Colonic mucosa (tissue), 4 donors: ENCODE data around the gene C2orf72. TPM values are rescaled to one million over a fixed set of nuclear protein-coding genes. Genes with fewer than 3 reads are reported as not detected.
"Not testable (repeated sequence)": the region's sequence is repeated elsewhere in the genome, so short reads cannot be mapped to it uniquely, and the experiment has no call there.

Source experiments
- DNase-seq: peaks from one replicate; pipeline ENCODE4 v3.0.0-alpha.2; 2020
- H3K27ac ChIP-seq: fragments of 200-600 bp; one replicate; pipeline ENCODE4 v1.8.0; 2021
- H3K27me3 ChIP-seq: fragments of 200-600 bp; one replicate; pipeline ENCODE4 v1.8.0; 2021
- H3K36me3 ChIP-seq: fragments of 200-600 bp; one replicate; pipeline ENCODE4 v1.8.0; 2021
- H3K4me1 ChIP-seq: fragments of 200-600 bp; one replicate; pipeline ENCODE4 v1.8.0; 2021; ENCODE audit warnings: mild to moderate bottlenecking
- H3K4me3 ChIP-seq: fragments of 200-600 bp; one replicate; pipeline ENCODE4 v1.8.0; 2021
- H3K9ac ChIP-seq, 2 donors: one replicate each; pipeline ENCODE4 v1.7.0; 2013; ENCODE audit warnings: control low read depth in 2 of 2, low read depth in 2 of 2, low read length in 2 of 2
- H3K9me3 ChIP-seq: fragments of 200-600 bp; one replicate; pipeline ENCODE4 v1.8.0; 2021
- intact Hi-C: fragments of 100-400 bp; cut with DNase I; formaldehyde crosslinking; loops from one replicate; pipeline ENCODE4 v1.14.1; 2022
- total RNA-seq, 2 donors: library from RNA; stranded (reverse); fragmentation: NEBNext Ultra II Directional in 1 of 2; extraction: Animal tissue kit (Norgen Biotek cat#: 25700) in 1 of 2; gene quantifications; one replicate each; pipeline ENCODE4 v1.2.1, GENCODE V29; 2021
- TF ChIP-seq, protein P1 (sequence below): fragments of 200-600 bp; IDR thresholded peaks from one replicate; pipeline ENCODE4 v1.8.0; 2022; ENCODE audit warnings: antibody characterized with exemption, mild to moderate bottlenecking
- donor health status: healthy.
- donor health status: DM: no; HTN: no; CAD: no.
- donor health status: DM: no; HTN: no; CAD: no.

C2orf72 gene
- total RNA-seq, 2 donors from 2014 or later, result 44.5 to 82.5 TPM

DNA sequence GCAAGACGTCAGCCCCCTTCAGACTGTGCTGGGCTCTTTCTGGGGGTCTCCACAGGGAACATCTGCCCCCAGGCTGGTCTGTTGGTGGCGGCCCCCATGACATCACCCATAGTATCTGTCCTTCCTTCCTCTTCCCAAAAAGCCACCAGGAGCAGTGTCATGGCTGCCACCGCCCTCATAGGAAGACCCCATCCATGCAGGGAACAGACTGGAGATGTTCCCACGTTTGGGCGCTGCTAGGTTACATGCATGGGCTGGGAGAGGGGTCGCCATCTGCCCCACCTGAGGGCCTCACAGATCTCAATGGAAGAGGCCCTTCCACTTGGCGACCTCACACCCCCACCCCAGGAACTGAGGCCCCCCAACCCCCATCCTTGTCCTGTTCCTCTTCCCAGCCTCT, 36.3 kb upstream of the C2orf72 start:
- no peak overlapping the region for H3K9ac ChIP-seq

DNA sequence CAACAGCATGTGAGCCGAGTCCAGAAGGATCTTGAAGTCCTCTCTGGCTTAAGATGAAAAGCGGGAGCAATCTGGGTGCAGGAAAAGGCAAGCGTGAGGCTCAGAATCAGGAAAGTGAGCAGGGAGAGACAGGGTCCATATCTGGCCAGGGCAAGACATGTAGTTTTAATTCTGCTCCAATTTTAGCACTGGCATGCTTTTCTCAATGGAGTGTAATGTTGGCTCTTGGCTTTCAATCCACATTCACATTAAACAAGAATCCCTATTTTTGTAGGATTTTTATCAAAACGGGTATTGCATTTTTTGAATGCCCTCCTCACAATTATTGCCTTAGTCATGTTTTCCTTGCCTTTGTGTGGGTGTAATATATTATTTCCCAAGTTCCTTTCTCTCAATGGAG, 35.4 kb upstream of the C2orf72 start:
- TF ChIP-seq, protein P1, sequence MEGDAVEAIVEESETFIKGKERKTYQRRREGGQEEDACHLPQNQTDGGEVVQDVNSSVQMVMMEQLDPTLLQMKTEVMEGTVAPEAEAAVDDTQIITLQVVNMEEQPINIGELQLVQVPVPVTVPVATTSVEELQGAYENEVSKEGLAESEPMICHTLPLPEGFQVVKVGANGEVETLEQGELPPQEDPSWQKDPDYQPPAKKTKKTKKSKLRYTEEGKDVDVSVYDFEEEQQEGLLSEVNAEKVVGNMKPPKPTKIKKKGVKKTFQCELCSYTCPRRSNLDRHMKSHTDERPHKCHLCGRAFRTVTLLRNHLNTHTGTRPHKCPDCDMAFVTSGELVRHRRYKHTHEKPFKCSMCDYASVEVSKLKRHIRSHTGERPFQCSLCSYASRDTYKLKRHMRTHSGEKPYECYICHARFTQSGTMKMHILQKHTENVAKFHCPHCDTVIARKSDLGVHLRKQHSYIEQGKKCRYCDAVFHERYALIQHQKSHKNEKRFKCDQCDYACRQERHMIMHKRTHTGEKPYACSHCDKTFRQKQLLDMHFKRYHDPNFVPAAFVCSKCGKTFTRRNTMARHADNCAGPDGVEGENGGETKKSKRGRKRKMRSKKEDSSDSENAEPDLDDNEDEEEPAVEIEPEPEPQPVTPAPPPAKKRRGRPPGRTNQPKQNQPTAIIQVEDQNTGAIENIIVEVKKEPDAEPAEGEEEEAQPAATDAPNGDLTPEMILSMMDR, result no peak
- H3K36me3 ChIP-seq, result no peaks in the 10 kb centered on the region
- H3K9ac ChIP-seq, result no peak overlapping the region
- no peaks in the 10 kb centered on the region for H3K4me1 ChIP-seq
- H3K9me3 ChIP-seq, result no peaks in the 10 kb centered on the region
- H3K27me3 ChIP-seq, result no peaks in the 10 kb centered on the region
- H3K27ac ChIP-seq, result no peak overlapping the region
- intact Hi-C loops, result no loop called here
- DNase-seq, result no peak
- no peak overlapping the region for H3K4me3 ChIP-seq

More for the DNA sequence above, 36.3 kb upstream of the C2orf72 start:
- no peaks in the 10 kb centered on the region for H3K4me1 ChIP-seq
- H3K27me3 ChIP-seq, result no peaks in the 10 kb centered on the region
- H3K4me3 ChIP-seq, result no peak overlapping the region
- H3K27ac ChIP-seq, result no peak overlapping the region
- TF ChIP-seq, protein P1, result no peak
- no peaks in the 10 kb centered on the region for H3K9me3 ChIP-seq
- intact Hi-C loops, result no loop called here
- H3K36me3 ChIP-seq, result no peaks in the 10 kb centered on the region
- no peak for DNase-seq

DNA sequence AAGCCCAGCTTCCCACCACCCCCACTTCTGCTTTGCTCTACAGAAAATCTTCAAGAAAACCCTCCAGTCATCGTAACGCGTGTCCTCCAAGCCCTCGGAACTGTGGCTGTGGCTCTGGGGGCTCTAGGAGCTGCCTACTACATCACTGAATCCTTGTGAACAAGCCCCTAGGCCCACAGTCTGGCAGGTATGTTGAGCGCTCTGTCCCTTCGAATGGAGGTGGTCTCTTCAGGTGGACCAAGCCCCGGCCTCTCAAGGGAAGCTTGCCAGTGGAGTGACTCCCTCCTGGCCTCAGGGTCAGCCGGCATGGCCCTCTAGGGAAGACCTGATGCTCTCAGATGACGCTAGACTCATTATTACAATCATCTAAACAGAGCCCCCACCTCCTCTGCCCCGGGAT, 34.7 kb upstream of the C2orf72 start:
- Histone ChIP-seq H3K9ac (no peak overlapping the region), H3K9me3 (no peaks in the 10 kb centered on the region), H3K27me3 (no peaks in the 10 kb centered on the region), H3K4me1 (no peaks in the 10 kb centered on the region), H3K4me3 (no peak overlapping the region), H3K36me3 (no peaks in the 10 kb centered on the region), H3K27ac (no peak overlapping the region)
- DNase-seq, result no peak
- TF ChIP-seq, protein P1, result no peak
- intact Hi-C loops, result no loop called here

DNA sequence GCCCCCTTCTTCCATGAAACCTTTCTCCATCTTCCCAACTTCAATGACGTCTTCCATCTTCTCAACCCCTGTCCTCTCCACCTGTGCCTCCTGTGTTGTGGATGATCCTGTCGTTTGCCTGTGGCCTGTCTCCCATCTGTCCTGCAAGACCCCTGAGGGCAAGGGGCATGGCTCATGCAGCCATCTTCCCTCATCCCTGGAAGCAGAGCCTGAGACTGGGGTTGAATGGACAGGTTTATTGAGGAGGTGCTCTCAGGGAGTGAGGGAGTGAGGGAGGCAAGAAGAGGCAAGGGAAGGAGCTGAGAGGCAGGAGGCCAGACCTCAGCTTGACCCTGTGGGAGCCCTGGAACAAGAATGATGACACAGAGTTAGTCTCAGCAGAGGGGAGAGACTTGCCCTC, 34.1 kb upstream of the C2orf72 start:
- Histone ChIP-seq H3K27me3 (no peaks in the 10 kb centered on the region), H3K4me1 (no peaks in the 10 kb centered on the region), H3K27ac (no peak overlapping the region), H3K4me3 (no peak overlapping the region), H3K9me3 (no peaks in the 10 kb centered on the region), H3K36me3 (no peaks in the 10 kb centered on the region), H3K9ac (no peak overlapping the region)
- DNase-seq, result no peak
- intact Hi-C loops, result no loop called here
- TF ChIP-seq, protein P1, result no peak

DNA sequence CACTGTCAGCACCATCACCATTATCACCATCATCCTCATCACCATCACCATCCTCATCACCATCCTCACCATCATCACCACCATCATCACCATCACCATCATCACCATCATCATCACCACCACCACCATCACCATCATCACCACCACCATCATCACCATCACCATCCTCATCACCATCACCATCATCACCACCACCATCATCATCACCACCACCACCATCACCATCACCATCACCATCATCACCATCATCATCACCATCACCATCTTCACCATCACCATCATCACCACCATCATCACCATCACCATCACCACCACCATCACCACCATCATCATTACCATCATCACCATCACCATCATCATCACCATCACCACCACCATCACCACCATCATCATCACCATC, 32.4 kb upstream of the C2orf72 start:
- DNase-seq, H3K9me3 ChIP-seq, H3K27ac ChIP-seq, H3K9ac ChIP-seq, H3K4me3 ChIP-seq, intact Hi-C loops, H3K27me3 ChIP-seq, H3K36me3 ChIP-seq, H3K4me1 ChIP-seq: not testable (repeated sequence)

DNA sequence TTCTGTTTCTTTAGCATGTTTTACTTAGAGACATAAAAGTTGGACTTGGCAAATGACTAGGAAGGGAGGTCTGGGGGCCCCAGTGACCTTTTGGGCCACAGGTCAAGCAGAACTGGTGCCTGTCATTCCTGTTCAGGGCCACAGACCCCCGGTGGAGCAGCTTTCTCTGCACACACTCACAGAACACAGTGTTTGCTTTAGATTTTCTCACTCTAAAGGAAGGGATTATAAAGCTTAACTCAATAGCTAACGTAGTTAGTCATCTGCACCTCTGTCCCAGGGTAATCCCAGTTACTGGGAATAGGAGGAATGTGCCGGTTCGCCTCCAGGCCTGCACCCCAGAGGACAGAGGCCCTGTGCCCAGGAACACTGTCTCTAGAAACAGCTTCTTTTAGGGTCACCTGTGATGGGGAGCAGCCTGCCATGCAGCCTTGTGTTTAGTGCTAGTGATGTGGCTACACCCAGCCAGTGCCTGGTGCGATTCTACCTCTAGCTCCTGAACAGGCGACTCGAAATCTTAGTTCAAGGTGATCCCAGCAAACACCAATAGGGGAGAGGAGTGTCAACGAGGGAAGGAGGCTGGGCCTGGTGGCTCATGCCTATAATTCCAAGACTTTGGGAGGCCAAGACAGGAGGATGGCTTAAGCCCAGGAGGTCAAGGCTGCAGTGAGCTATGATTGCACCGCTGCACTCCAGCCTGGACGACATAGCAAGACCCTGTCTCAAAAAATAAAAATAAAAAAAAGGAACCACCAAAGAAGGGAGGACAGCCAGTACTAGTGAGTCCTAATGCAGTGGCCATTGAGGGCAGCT, 29.8 kb upstream of the C2orf72 start:
- TF ChIP-seq, protein P1, result no peak
- intact Hi-C loops, result no loop called here
- no peak for DNase-seq

More for the DNA sequence above, 29.8 kb upstream of the C2orf72 start:
- Histone ChIP-seq H3K36me3 (no peaks in the 10 kb centered on the region), H3K4me3 (no peak overlapping the region), H3K9ac (no peak overlapping the region), H3K27me3 (no peaks in the 10 kb centered on the region), H3K27ac (no peak overlapping the region), H3K4me1 (no peaks in the 10 kb centered on the region), H3K9me3 (no peaks in the 10 kb centered on the region)
